Nephron (organoid): ENCODE measurements around the gene CASP9.

Experiments
- H3K27ac Mint-ChIP-seq, 3 experiments: 2 replicates each; pipeline ENCODE4 v1.8.0; 2020; ENCODE audit warnings: mixed read lengths in 3 of 3, mild to moderate bottlenecking in 2 of 3, moderate library complexity in 1 of 3
- H3K27me3 Mint-ChIP-seq: 2 replicates; pipeline ENCODE4 v1.8.0; 2021; ENCODE audit warnings: low read depth, mild to moderate bottlenecking, moderate library complexity, mixed read lengths
- H3K36me3 Mint-ChIP-seq: 2 replicates; pipeline ENCODE4 v1.8.0; 2020; ENCODE audit warnings: low read depth, mixed read lengths
- H3K4me1 Mint-ChIP-seq: 2 replicates; pipeline ENCODE4 v1.8.0; 2020; ENCODE audit warnings: mixed read lengths
- H3K4me3 Mint-ChIP-seq, 3 experiments: 2 replicates each; pipeline ENCODE4 v1.8.0; 2020; ENCODE audit warnings: mild to moderate bottlenecking in 3 of 3, mixed read lengths in 3 of 3, moderate library complexity in 2 of 3
- H3K9me3 Mint-ChIP-seq: 2 replicates; pipeline ENCODE4 v1.8.0; 2020; ENCODE audit warnings: mixed read lengths
- TF ChIP-seq, protein P1 (sequence below), 3 experiments: fragments of 200-600 bp; sonication (generic); IDR thresholded peaks; one replicate each; pipeline ENCODE4 v1.5.0; 2021; ENCODE audit warnings: antibody characterized with exemption in 3 of 3; ENCODE audit not compliant: unreplicated experiment in 3 of 3

Gene CASP9

DNA sequence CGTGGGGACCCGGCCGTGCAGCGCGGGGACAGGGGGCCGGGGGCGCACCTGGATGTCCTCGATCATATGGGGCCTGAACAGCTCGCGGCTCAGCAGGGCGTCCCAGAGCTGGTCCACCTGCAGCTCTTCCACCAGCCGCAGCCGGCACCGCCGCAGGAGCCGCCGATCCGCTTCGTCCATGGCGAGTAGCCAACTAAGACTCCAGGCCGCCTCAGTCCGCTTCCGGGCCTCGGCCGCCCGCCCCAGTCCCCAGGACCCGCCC, at the start of gene CASP9:
CASP9 (minus strand) TSS at position 195 of the 262 bp plus-strand sequence; CDS start at position 180, 15 bp downstream.
- no peaks in the 10 kb centered on the region for H3K9me3 Mint-ChIP-seq
- H3K4me3 Mint-ChIP-seq, result peak within 1 kb of the TSS; percentile 82 to 88 (median 87)
- H3K27ac Mint-ChIP-seq, result peak within 1 kb of the TSS; percentile 82 to 100 (median 88)
- TF ChIP-seq, protein P1, sequence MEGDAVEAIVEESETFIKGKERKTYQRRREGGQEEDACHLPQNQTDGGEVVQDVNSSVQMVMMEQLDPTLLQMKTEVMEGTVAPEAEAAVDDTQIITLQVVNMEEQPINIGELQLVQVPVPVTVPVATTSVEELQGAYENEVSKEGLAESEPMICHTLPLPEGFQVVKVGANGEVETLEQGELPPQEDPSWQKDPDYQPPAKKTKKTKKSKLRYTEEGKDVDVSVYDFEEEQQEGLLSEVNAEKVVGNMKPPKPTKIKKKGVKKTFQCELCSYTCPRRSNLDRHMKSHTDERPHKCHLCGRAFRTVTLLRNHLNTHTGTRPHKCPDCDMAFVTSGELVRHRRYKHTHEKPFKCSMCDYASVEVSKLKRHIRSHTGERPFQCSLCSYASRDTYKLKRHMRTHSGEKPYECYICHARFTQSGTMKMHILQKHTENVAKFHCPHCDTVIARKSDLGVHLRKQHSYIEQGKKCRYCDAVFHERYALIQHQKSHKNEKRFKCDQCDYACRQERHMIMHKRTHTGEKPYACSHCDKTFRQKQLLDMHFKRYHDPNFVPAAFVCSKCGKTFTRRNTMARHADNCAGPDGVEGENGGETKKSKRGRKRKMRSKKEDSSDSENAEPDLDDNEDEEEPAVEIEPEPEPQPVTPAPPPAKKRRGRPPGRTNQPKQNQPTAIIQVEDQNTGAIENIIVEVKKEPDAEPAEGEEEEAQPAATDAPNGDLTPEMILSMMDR (IDR thresholded peaks at IDR 0.05; ENCODE audit: unreplicated experiment in 3 of 3), result no peak
- peaks cover 55% of the 10 kb centered on the region for H3K4me1 Mint-ChIP-seq
- no peaks in the 10 kb centered on the region for H3K27me3 Mint-ChIP-seq
- H3K36me3 Mint-ChIP-seq, result no peaks in the 10 kb centered on the region

DNA sequence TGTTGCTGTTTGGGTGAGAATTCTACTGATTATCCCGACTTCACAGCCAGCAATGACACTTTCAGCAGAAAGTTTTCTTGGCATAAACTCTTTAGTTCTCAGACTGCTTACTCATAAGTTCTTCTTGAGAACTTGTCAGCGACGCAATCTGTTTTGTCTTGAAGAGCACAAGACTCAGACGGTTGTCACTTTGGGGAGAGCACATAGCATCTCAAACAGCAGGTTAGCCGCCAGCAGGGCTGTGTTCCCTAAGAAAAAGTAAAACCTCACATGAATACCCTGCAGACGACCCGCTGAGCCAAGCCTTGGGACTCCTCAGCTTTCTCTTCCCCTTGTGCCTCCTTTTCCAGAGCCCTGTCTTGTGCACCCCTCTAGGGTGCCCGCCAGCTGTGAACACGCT, 49.5 kb upstream of the CASP9 start:
- TF ChIP-seq, protein P1 (IDR thresholded peaks at IDR 0.05; ENCODE audit: unreplicated experiment in 3 of 3), result no peak
- peak overlapping the region in 2 of 3 experiments; percentile 48 to 72 for H3K27ac Mint-ChIP-seq
- H3K9me3 Mint-ChIP-seq, result no peaks in the 10 kb centered on the region
- H3K27me3 Mint-ChIP-seq, result no peaks in the 10 kb centered on the region
- no peak overlapping the region for H3K4me3 Mint-ChIP-seq
- H3K4me1 Mint-ChIP-seq, result peaks cover 18% of the 10 kb centered on the region
- H3K36me3 Mint-ChIP-seq, result peaks cover 33% of the 10 kb centered on the region

DNA sequence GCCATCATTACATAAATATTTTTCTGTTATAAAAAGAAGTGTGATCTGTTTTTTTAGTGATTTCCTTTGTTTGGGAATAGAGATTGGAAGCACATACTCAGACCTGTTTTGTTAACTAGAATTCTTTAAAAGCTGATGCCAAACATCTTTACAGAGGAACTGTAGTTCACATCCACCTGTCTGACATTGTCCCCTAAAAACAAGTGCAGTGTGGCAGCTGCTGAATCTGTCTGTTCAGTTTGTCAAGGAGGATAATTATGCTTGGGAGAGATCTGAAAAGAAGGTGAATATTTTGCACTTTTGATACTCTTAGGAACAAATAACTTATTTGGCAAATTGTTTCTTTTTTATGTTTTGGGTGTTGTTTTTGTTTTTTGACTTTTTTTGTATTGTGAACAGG, 47.3 kb upstream of the CASP9 start:
- H3K9me3 Mint-ChIP-seq, result no peaks in the 10 kb centered on the region
- H3K27ac Mint-ChIP-seq, result peak overlapping the region; percentile 59 to 76 (median 74)
- H3K27me3 Mint-ChIP-seq, result no peaks in the 10 kb centered on the region
- no peak overlapping the region for H3K4me3 Mint-ChIP-seq
- H3K36me3 Mint-ChIP-seq, result peaks cover 49% of the 10 kb centered on the region
- H3K4me1 Mint-ChIP-seq, result peaks cover 16% of the 10 kb centered on the region
- TF ChIP-seq, protein P1 (IDR thresholded peaks at IDR 0.05; ENCODE audit: unreplicated experiment in 3 of 3), result no peak

DNA sequence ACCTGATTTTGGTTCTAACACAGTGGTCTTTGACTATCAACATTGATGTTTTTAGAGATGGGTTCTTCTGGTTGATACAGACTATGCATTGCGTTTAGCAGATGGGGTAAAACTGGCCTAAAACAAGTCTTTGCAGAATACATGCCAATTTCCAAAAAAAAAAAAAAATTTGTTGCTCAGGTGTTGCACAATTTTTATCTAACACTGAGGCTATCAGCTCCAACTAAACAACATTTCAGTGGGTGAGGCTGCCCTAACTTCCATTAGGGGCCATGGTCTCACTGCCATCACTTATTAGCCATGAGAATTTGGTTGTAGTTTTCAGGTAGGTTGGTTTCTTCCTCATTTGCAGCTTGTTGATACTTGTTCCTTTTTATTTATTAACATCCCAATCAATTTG, 46.8 kb upstream of the CASP9 start:
- Mint-ChIP-seq H3K27me3 (no peaks in the 10 kb centered on the region), H3K4me1 (peaks cover 16% of the 10 kb centered on the region), H3K36me3 (peaks cover 53% of the 10 kb centered on the region), H3K9me3 (no peaks in the 10 kb centered on the region), H3K27ac (peak overlapping the region in 2 of 3 experiments; percentile 59 to 74), H3K4me3 (no peak overlapping the region)
- TF ChIP-seq, protein P1 (IDR thresholded peaks at IDR 0.05; ENCODE audit: unreplicated experiment in 3 of 3), result no peak

DNA sequence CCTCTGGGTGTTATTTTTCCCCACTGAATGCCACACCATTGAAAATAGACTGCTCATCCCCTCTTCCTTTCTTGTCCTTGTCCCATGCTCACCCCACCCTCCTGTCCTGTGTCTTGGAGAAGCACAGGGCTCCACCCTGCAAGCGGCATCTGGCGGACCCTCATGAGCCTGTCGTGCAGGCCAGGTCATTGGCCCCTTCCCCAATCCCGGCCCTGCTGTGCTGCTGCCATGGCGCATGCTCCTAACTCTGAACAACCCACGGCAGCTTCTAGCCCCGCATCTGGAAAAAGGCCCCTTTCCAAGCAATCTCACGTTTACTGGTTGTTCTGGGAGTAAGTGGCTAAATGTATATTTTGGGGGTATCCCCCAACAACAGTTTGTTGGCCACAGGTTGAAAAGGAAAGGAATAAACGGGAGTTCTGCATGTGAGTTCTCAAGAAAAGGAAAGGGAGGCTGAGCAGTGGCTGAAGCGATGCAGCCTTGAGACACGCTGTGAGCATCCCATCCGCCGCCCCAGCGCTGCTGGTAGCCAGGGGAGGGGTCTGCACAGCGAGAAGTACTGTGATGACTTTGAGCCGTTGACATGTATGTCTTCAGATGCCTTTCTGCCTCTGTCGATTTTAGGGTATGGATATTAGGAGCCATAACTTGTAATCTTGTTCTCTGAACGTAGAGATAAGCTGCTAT, 44.5 kb upstream of the CASP9 start:
- H3K4me3 Mint-ChIP-seq, result no peak overlapping the region
- peaks cover 62% of the 10 kb centered on the region for H3K36me3 Mint-ChIP-seq
- H3K27ac Mint-ChIP-seq, result peak overlapping the region in 1 of 3 experiments; percentile 20
- no peaks in the 10 kb centered on the region for H3K9me3 Mint-ChIP-seq
- TF ChIP-seq, protein P1 (IDR thresholded peaks at IDR 0.05; ENCODE audit: unreplicated experiment in 3 of 3), result no peak
- no peaks in the 10 kb centered on the region for H3K27me3 Mint-ChIP-seq
- peaks cover 12% of the 10 kb centered on the region for H3K4me1 Mint-ChIP-seq

DNA sequence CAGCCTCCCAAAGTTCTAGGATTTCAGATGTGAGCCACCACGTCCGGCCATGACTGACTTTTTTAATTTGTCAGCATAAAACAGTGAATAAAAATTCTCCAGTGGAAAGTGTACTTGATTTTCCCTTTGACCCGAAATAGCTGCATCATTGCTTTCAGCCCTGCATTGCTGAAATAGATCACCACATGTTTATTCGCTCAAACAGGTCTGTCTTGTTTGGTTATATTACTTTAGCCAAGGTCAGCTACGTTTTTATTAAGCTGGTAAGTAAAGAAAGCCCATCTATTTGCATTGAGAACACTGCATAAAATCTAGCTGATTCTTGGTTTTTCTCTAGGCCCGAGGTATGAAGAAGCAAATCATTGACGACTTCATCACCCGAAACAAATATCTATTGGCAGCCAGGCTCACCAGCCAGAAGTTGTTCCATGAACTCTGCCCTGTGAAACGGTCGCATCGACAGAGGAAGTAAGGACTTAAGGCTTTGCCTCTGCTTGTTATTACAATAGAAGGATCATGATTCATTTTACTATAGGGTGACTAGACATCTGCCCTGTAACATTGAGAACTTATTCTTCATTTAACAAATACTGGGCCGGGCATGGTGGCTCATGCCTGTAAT, 35.3 kb upstream of the CASP9 start:
- no peaks in the 10 kb centered on the region for H3K27me3 Mint-ChIP-seq
- no peaks in the 10 kb centered on the region for H3K4me1 Mint-ChIP-seq
- no peaks in the 10 kb centered on the region for H3K9me3 Mint-ChIP-seq
- peak overlapping the region; percentile 88 to 98 (median 89) for H3K27ac Mint-ChIP-seq
- peak overlapping the region in 1 of 3 experiments; percentile 17 for H3K4me3 Mint-ChIP-seq
- peaks cover 40% of the 10 kb centered on the region for H3K36me3 Mint-ChIP-seq
- TF ChIP-seq, protein P1 (IDR thresholded peaks at IDR 0.05; ENCODE audit: unreplicated experiment in 3 of 3), result no peak
